Nephron progenitor cell (in vitro differentiated cells): ENCODE measurements around the gene TMEM117.
A peak's percentile ranks its signal among the peaks of the same experiment; 100 is the strongest.

Source experiments
- DNase-seq: peaks from one replicate; pipeline ENCODE4 v3.0.0; 2021
- H3K27ac Mint-ChIP-seq: 2 replicates; pipeline ENCODE4 v1.8.0; 2021; ENCODE audit warnings: mild to moderate bottlenecking, moderate library complexity, mixed read lengths
- H3K27me3 Mint-ChIP-seq: 2 replicates; pipeline ENCODE4 v1.8.0; 2021; ENCODE audit warnings: mild to moderate bottlenecking, low read depth, mixed read lengths; ENCODE audit not compliant: poor library complexity
- H3K36me3 Mint-ChIP-seq: 2 replicates; pipeline ENCODE4 v1.8.0; 2021; ENCODE audit warnings: low read depth, mixed read lengths
- H3K4me1 Mint-ChIP-seq: 2 replicates; pipeline ENCODE4 v1.8.0; 2021; ENCODE audit warnings: mixed read lengths
- H3K4me3 Mint-ChIP-seq: 2 replicates; pipeline ENCODE4 v1.8.0; 2021; ENCODE audit warnings: mild to moderate bottlenecking, moderate library complexity, mixed read lengths
- H3K9me3 Mint-ChIP-seq: 2 replicates; pipeline ENCODE4 v1.8.0; 2021; ENCODE audit warnings: mild to moderate bottlenecking, moderate library complexity, mixed read lengths
- CTCF ChIP-seq: fragments of 200-600 bp; sonication (generic); IDR thresholded peaks from 2 replicates; pipeline ENCODE4 v1.5.0; 2021; ENCODE audit warnings: antibody characterized with exemption

The TMEM117 gene

GRCh38 chr12:43914923-43915468, 79.1 kb downstream of the TMEM117 start:
- TF ChIP-seq CTCF, result peak; percentile 23
- Mint-ChIP-seq H3K4me1 (no peaks in the 10 kb centered on the region), H3K9me3 (no peaks in the 10 kb centered on the region), H3K4me3 (no peak overlapping the region), H3K27ac (peak overlapping the region; percentile 14), H3K36me3 (no peaks in the 10 kb centered on the region), H3K27me3 (peaks cover 7% of the 10 kb centered on the region)
- DNase-seq, result no peak

- H3K9me3 Mint-ChIP-seq, result no peaks in the 10 kb centered on the region
- H3K27ac Mint-ChIP-seq, result no peak overlapping the region
- DNase-seq, result no peak
- no peak for TF ChIP-seq CTCF
- peaks cover 7% of the 10 kb centered on the region for H3K27me3 Mint-ChIP-seq
- no peaks in the 10 kb centered on the region for H3K36me3 Mint-ChIP-seq
- H3K4me3 Mint-ChIP-seq, result no peak overlapping the region
- no peaks in the 10 kb centered on the region for H3K4me1 Mint-ChIP-seq
Observed at GRCh38 chr12:43917896-43918295, 82.0 kb downstream of the TMEM117 start.

- Mint-ChIP-seq H3K4me1 (no peaks in the 10 kb centered on the region), H3K9me3 (no peaks in the 10 kb centered on the region), H3K4me3 (no peak overlapping the region), H3K36me3 (no peaks in the 10 kb centered on the region), H3K27ac (no peak overlapping the region), H3K27me3 (peaks cover 9% of the 10 kb centered on the region)
- no peak for DNase-seq
- no peak for TF ChIP-seq CTCF
Observed at GRCh38 chr12:43921666-43922337, 85.9 kb downstream of the TMEM117 start.

GRCh38 chr12:43930032-43930431, 94.2 kb downstream of the TMEM117 start:
- Mint-ChIP-seq H3K4me3 (no peak overlapping the region), H3K27me3 (peaks cover 5% of the 10 kb centered on the region), H3K9me3 (peaks cover 12% of the 10 kb centered on the region), H3K4me1 (no peaks in the 10 kb centered on the region), H3K36me3 (no peaks in the 10 kb centered on the region), H3K27ac (no peak overlapping the region)
- TF ChIP-seq CTCF, result no peak
- DNase-seq, result no peak

GRCh38 chr12:43931187-43931586, 95.3 kb downstream of the TMEM117 start:
- TF ChIP-seq CTCF, result no peak
- Mint-ChIP-seq H3K36me3 (no peaks in the 10 kb centered on the region), H3K4me1 (no peaks in the 10 kb centered on the region), H3K9me3 (peaks cover 12% of the 10 kb centered on the region), H3K27ac (no peak overlapping the region), H3K27me3 (no peaks in the 10 kb centered on the region), H3K4me3 (no peak overlapping the region)
- DNase-seq, result no peak

- Mint-ChIP-seq H3K27me3 (no peaks in the 10 kb centered on the region), H3K4me1 (no peaks in the 10 kb centered on the region), H3K4me3 (no peak overlapping the region)
Observed at GRCh38 chr12:43935581-43935980, 99.7 kb downstream of the TMEM117 start.

More at GRCh38 chr12:43935581-43935980, 99.7 kb downstream of the TMEM117 start:
- Mint-ChIP-seq H3K9me3 (peaks cover 8% of the 10 kb centered on the region), H3K27ac (no peak overlapping the region), H3K36me3 (no peaks in the 10 kb centered on the region)
- no peak for DNase-seq
- no peak for TF ChIP-seq CTCF
